ENCODE results near the gene SFTPA2.
A peak's percentile ranks its signal among the peaks of the same experiment; 100 is the strongest.
"Not testable (repeated sequence)": the region's sequence is repeated elsewhere in the genome, so short reads cannot be mapped to it uniquely, and the experiment has no call there.

Gene SFTPA2

DNA sequence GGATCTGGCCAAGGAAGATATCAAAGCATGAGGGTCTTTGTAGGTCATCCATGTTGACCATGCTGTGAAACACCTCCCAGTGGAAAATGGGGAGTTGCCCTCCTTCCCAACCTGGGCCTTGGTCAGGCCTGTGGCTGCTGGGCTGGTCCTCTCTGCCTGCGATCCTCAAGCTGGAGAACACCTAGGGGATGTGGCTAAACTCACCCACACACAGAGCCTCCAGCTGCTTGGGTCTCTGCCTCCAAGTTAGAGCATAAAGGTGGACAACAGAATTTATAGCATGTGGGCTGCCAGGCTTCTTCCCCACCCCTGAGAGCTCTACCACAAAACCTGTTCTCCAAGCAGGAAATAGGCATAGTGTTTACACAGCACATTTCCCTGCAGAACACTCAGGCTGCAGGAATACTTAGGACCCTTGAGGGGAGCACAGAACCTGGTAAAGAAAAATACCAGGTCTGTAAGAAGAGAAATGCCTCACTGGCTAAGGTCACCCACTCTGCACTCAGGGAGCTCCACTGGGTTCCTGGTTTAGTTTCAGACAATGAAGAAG is at the start of gene SFTPA2:
SFTPA2 (minus strand) TSS at position 248 of the 550 bp plus-strand sequence. CDS start 924 bp downstream, outside the sequence.
- DNase-seq: no peak

DNA sequence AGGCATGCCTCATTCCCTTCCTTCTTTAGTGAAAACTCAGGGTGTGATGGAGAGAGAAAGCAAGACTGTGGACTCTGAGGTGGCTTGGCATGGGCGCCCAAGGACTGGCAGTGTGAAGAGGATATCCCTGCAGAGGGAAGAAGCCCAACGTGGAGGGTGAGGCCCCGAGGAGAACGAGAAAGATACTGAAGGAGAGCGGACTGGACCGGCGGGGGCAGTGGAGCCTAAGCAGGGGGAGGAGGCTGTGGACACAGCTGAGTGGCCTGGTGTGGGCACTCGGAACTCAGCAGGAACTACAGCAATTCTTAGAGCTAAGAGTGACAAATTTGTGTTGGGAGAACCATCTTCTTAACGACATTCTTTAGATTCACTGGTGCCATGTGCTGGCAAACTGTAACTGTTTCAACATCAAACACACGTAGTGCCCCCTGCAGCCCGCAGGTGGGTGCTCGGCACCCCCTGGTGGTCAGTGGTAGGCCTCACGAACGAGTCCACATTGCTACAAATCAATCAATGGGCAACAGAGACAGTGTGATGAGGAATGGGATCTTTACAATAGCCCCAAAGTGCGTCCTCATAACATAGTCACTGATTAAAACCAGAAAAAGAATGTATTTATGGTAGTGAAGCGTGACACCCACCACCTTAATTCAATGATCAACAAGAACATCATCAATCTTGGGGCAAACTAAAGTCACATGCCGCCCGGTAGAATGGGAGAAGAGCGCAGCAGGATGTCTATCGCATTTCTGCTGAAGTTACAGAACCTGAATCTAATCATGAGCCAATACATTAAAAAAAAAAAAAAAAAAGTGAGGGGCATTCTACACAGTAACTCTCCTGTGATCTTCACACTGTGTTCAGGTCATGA is 48.5 kb upstream of the SFTPA2 start:
- DNase-seq: peak; percentile 64 to 66

DNA sequence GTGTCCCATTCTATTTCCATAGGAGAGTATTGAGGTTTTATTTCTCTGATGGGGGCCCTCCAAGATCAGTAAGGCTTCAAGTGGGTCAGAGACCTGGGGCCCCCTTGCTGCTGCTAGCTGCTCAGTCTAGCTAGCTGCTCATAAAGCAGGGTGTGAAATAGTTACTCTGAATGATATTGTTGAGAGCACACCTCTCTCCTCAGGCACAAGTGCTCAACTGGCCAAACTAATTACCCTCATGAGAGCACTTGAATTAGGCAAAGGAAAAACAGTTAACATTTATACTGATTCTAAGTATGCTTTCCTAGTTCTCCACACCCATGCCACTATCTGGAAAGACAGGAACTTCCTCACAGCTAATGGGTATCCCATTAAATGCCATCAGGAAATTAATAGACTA is 45.1 kb upstream of the SFTPA2 start:
- no peak for DNase-seq

DNA sequence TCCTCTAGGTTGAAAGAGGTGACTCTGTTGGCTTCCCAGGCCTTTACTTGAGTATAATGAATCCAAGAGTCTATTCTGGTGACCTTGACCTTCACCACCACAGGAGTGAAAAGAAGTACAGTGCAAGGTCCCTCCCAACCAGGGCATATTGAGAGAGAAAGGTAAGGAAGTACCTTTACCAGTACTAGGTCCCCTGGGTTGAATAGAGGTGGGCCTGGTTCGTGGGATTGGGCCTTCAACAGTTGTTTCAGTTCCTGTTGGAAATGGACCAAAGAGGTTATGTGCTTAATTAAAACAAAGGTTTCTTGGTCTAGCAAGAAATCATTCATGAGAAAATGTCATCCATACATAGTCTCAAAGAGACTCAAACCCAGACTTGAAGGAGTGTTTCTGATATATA is 44.1 kb upstream of the SFTPA2 start:
- no peak for DNase-seq

DNA sequence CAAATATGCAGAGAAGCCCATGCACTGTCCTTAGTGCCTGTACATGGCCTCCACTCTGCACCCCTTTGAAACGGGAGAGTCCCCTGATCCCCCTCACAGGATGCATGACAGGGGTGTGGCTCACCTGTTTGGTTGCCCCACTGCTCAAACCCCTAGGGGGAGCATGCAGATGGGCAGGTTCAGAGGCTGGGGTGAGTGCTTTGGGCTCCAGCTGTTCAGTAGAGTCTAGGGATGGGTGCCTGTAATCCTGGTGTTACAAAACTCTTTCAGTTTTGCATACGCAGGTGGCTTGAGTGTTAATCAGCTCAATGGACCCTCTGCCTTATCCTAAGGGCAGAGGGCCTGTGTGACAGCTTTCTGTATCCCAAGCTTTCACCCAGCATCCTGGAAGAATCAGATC is 42.7 kb upstream of the SFTPA2 start:
- no peak for DNase-seq

DNA sequence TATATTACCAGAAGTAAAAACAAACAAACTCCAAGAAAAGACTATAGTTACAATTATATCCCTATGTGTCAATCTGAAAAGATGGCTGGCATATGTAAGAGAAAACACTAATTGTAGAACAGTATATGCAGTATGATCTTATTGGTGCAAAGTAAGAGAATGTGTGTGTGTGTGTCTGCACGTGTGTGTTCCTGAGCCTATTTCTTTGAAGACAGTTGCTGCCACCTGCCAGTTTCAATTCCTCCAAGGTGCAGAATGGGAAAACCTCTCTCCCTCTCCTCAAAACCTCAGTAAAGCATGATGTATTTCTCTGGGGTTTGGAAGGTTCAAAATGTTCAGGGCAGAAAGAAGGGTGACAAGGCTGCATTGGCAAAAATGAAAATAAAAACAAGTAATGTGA is 41.7 kb upstream of the SFTPA2 start:
- DNase-seq: no peak

DNA sequence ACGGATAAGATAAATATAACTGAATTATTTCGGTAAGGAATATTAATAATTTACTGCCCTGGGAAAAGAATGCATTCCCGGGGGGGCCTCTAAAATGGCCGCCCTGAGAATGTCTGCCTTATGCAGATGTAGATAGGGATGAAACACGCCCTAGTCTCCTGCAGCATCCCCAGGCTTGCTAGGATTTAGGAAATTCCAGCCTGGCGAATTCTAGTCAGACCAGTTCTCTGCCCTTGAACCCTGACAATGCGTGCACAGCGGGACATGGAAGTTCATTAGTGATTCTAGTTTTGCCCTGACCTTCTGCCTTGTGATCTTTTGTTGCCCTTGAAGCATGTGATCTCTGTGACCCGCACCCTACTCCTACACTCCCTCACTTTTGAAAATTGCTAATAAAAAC is 39.4 kb upstream of the SFTPA2 start:
- not testable (repeated sequence) for DNase-seq

DNA sequence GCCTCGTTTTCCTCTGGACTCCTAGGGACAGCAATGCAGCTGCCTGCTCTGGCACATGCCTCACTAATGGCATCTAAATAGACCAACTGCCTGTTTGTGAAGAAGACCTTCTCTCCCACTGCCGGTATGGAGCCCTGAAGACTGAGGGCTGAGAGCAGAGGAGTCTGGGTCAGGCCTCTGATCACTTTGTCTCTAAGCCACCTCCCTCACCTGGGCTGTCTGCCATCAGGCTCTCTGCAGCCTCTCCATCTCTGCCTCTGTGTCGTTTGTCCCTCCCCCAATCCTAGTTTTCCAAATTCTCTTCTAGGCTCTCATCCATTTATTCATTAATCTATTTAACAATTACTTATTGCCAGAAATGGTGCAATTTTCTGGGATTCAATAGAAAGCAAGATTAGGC is 35.3 kb upstream of the SFTPA2 start:
- DNase-seq: no peak

DNA sequence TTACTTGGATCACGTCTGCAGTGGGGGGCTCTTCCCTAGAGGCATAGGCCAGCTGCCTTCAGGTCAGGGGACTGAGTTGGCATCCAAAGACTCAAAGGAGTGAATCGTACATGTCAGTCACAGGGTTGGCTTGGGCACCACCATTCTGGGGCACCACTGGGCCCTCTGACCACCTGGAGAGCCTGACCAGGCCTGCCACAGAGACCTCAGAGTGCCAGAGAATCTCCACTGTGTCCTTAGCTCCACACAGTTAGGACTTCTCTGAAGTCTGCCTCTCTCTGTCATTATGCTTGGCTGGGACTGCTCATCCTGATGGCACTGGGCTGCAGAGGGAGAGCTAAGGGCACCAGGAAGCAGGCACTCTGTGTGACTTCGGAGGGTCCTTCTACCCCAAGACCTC is 34.4 kb upstream of the SFTPA2 start:
- DNase-seq: not testable (repeated sequence)

DNA sequence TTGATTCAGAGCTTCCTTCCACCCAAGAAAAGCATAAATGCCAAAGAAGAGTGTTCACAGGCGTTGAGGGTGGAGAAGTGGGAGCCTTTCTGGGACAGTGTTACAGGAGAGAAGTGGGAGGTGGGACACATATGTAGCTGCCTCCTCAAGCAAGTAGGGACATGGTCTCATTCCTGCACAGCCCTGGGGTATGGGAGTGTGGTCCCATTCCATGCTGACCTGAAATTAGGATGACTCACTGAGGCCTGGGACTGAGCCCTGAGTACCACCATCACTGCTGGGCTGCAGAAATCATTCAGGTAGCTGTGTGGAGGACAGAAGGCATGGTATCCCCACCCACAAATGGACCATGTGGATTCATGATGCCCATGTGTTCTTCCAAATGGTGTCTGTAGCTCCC is 33.2 kb upstream of the SFTPA2 start:
- DNase-seq: no peak

DNA sequence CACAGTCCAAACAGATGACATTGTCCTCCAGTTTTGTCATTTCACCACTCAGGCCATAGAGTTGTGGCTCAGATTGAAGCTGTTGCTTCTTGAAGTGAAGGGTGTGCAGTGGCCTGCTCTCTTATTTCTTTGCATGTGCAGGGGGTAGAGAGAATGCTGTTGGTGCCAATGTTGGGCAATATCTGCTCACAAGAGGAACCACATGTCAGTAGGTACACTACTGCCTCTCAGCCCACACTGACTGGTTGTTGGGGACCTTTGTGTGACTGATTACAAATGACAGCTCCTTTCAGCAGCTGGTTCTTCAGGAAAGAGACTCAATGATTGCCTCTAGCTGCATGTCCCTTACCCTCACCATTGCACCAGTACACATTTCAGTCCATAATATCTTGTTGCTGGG is 28.6 kb upstream of the SFTPA2 start:
- DNase-seq: no peak

DNA sequence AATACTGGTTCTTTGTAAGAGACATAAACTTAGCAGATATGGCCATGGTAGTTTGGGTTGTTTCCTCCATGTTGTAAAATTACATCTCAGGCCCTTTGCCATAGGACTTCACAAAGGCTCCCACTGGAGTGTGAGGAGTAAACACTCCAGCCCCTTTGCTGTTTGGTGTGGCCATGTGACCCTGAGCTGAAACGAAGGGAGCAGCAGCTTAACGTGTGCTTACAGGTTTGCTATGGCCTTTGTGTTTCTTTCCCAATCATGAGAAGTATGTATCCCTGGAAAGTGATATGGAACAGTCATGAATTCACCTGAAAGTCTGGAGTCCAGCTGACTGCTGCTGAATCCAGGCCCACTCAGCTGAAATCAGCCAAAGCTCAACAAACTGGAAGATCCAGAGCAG is 26.7 kb upstream of the SFTPA2 start:
- no peak for DNase-seq

DNA sequence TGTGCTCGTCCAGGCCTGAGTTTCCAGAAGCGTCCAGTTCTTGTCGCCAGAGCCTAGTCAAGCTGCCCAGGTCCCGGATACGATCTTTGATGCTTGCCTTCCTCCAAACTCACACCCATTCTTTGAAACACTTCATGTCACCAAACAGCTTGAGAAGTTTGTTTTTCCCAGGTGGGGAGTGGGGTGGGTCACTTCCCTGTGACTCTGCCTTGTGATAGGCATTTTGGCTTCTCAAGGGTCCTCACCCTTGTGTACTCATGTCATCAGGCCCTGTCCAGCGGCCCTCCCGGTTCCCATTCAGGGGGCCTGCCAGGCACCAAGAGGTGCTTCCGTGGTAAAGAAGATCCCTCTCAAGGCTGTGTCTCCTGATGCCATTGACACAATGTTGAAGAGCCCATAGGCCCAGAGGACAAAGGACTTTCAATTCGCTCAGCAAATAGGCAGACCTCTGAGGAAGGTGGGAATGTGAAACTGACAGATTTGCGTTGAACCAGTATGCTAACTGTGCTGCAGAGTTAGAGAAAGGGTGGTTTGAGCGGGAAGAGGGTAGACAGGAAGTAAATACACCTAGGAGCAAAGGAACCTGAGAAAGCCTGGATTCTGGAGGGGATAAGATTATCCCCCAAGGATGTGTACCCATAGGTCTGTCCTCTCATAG is 25.8 kb upstream of the SFTPA2 start:
- DNase-seq: no peak

DNA sequence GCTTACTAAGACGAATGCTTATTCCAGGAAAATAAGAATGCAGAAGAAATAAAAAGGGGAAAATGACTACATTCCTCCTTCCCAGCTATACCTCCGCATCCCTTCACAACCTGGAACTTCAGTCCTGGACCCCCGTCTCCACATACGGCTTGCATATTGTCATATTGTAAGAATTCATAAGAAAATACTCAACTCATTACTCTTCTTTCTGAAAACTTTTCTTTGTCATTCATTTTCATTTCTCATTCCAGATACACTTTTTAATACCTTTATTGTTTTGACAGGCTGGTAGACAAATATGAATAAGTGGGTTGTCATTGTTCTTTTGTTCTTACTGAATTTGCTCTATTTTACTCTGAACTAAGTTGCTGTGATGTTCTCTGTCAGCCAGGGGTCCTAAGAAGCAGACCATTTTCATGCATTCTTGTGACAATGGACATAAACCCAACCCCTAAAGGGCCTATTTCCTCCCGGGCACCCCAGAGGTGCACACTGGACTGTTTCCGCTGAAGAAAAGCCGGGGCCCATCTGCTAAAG is 23.3 kb upstream of the SFTPA2 start:
- DNase-seq: no peak

DNA sequence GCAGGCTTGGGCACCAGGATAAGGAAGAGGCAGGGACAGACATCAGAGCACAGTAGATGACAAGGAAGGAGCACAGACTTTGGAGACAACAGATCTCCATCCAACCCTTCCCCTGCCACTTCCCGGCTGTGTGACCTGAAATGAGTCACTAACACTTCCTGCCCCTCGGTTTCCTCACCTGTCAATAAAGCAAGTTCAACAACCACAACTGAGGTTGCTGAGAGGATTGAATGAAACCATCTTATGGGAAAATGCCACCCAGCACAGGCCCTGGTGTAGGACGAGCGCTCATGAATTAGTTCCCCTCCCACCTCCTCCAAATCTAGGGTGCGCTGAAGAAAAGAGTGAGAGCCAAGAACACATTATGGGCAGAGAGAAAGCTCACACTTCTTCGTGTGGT is 22.7 kb upstream of the SFTPA2 start:
- DNase-seq: not testable (repeated sequence)

DNA sequence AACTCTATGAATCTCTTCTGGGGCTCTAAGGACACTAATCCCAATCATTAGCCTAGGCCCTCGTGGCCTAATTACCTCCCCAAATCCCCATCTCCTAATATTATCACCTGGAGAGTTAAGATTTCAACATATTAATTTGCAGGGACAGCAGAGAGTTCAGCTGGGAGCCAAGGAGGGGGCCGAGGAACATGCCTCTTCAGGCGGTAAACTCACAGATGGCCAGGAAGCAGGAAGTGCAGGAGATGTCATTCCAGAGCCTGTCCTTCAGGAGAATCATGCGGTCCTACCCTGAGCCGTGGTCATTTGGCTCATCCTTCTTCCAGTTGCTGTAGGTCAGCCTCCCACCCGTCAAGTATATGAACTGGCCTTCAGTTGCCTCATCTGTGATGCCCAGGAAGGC is 21.9 kb upstream of the SFTPA2 start:
- no peak for DNase-seq

DNA sequence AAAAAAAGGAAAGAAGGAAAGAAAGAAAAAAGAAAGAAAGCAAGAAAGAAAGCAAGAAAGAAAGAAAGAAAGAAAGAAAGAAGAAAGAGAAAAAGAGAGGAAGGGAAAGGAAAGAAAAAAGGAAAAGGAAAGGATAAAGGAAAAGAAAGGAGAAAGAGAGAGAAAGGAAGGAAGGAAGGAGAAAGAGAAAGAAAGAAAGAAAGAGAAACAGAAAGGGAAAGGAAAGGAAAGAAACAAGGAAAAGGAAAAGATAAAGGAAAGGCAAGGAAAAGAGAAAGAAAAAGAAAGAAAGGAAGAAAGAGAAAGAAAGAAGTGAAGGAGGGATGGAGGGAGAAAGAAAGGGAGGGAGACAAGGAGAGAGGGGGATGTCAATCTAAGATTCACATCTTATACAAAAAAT is 20.8 kb upstream of the SFTPA2 start:
- DNase-seq: no peak

DNA sequence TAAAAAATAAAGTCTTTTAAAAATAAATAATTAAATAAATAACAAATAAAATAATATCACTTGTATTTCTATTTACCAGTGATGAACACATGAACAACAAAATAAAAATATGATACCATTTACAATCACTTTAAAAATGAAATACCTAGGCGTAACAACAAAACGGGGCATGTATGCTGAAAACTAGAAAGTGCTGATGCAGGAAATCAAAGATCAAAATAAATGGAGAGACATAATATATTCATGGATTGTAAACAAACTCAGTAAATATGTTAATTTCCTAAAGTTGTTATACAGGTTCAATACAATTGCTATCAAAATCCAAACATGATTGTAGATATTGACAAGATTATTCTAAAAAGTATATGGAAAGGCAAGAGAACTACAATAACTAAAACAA is 19.2 kb upstream of the SFTPA2 start:
- DNase-seq: no peak

DNA sequence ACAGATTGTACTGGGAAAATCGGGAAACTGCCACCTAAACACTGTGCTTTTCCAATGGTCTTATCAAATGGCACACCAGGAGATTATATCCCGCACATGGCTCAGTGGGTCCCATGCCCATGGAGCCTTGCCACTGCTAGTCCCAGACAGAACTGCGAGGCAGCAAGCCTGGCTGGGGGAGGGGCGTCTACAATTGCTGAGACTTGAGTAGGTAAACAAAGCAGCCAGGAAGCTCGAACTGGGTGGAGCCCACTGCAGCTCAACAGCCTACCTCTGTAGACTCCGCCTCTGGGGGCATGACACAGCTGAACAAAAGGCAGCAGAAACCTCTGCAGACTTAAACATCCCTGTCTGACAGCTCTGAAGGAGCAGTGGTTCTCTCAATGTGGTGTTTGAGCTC is 10.4 kb upstream of the SFTPA2 start:
- DNase-seq: not testable (repeated sequence)

DNA sequence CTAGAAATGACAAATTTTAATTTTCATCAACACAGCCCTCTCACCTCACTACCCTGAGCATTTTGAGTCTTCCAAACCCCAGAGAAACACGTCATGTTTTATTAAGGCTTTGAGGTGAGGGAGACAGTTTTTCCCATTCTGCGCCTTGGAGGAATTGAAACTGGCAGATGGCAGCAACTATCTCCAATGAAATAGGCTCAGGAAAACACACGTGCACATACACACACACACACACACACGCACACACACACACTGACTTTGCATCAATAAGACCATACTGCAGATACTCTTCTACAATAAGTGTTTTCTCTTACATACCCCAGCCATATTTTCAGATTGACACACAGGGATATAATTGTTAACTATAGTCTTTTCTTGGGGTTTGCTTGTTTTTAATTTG is 3.2 kb upstream of the SFTPA2 start:
- no peak for DNase-seq

DNA sequence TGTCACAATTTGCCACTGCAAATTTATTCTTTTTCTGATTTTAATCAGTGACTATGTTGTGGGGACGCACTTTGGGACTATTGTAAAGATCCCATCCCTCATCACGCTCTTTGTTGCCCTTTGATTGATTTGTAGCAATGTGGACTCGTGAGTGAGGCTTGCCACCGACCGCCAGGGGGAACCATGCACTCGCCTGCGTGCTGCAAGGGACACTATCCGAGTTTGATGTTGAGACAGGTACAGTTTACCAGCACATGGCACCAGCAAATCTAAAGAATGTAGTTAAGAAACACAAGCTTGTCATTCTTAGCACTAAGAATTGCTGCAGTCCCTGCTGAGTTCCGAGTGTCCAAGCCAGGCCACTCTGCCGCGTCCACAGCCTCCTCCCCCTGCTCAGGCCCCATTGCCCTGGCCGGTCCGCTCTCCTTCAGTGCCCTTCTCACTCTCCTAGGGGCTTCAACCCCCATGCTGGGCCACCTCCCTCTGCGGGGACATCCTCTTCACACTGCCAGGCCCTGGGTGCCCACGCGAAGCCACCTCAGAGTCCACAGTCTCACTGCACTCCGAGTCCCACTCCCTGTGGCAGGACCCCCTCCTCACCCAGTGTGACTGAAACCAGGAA is 2.0 kb upstream of the SFTPA2 start:
- DNase-seq: peak; percentile 75

DNA sequence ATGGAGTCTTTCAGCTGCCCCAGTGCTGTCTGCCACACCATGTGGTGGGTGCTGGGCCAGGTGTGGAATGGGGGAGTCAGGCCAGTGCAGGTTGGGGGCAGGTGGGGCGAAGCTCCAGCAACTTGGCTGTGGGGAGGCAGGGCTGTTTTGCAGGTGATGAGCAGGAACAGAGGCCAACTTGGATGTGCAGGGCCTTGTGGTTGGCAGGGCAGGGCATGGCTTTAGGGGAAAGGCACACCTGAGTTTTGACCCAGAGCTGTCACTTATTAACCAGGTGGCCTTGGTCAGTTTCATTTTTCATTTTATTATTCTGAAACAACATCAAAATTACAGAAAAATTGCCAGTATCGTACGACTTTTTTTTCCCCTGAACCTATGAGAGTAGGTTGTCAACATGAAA is 1.1 kb upstream of the SFTPA2 start:
- DNase-seq: no peak

DNA sequence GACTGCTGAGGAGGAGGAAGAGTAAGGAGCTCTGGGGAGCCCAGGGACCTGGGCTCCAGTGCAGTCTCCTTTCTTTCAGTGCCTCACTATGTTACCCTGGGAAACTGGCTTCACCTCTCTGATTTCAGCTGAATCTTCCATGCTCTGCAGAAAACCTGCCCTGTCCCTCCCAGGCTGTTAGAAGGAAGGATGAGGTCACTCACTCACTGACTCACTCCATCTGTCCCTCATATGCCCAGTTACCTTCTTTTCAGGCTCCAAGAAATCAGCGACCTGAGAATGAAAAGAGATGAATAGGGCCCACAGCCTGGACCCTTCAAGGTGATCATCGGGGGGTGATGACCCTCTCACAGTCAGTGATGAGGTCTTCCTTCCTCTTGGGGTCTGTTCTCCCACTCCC is 481 bp downstream of the SFTPA2 start:
- DNase-seq: no peak

All from activated T-cell treated with anti-CD3 and anti-CD28 coated beads, Interleukin-2, amount 50 U/mL, for 48 hours (primary cell).